OCI-LY7 (cell line): Measurements from ENCODE around the gene PRR5L. TPM values are rescaled to one million over a fixed set of nuclear protein-coding genes. Genes with fewer than 3 reads are reported as not detected.

Experiments used
- BruUV-seq: library from RNA; stranded (reverse); fragments of 400-500 nt; replicated peaks from 2 replicates; lab custom pipeline; 2021; lab: Mats Ljungman, UMichigan
- CTCF ChIA-PET: fragments of 300-600 bp; sonication (Branson Sonifier 250); formaldehyde crosslinking; loops from one replicate; lab custom pipeline; 2022; ENCODE audit warnings: antibody characterized with exemption; ENCODE audit not compliant: unreplicated experiment; lab: Charles Lee
- POLR2A ChIA-PET: fragments of 300-600 bp; sonication (Branson Sonifier 250); formaldehyde crosslinking; loops from one replicate; lab custom pipeline; 2022; ENCODE audit warnings: antibody characterized with exemption; lab: Charles Lee
- DNase-seq: peaks from one replicate; pipeline ENCODE4 v3.0.0-alpha.2; 2015; ENCODE audit warnings: low spot score
- H2AFZ ChIP-seq: fragments of 200-600 bp; sonication (generic), shearing (Covaris generic); 2 replicates; pipeline ENCODE4 v1.6.1; 2014; ENCODE audit warnings: mild to moderate bottlenecking, antibody characterized with exemption, low read length, moderate library complexity
- H3K27ac ChIP-seq: fragments of 200-600 bp; sonication (generic); 2 replicates; pipeline ENCODE4 v1.5.1; 2014; ENCODE audit warnings: mixed run types, low read depth, mild to moderate bottlenecking, moderate library complexity, low read length, inconsistent platforms; ENCODE audit not compliant: poor library complexity, severe bottlenecking
- H3K36me3 ChIP-seq: fragments of 200-600 bp; sonication (generic); 2 replicates; pipeline ENCODE4 v1.6.1; 2014; ENCODE audit warnings: mild to moderate bottlenecking, antibody characterized with exemption, low read length, moderate library complexity, mixed read lengths; ENCODE audit not compliant: insufficient read depth
- H3K4me1 ChIP-seq: fragments of 200-600 bp; sonication (generic); 2 replicates; pipeline ENCODE4 v1.5.1; 2014; ENCODE audit warnings: mild to moderate bottlenecking, low read length; ENCODE audit not compliant: insufficient read depth, poor library complexity, severe bottlenecking
- H3K4me2 ChIP-seq: fragments of 200-600 bp; sonication (generic); 2 replicates; pipeline ENCODE4 v1.6.1; 2014; ENCODE audit warnings: mild to moderate bottlenecking, low read length
- H3K4me3 ChIP-seq: fragments of 200-600 bp; sonication (generic); 2 replicates; pipeline ENCODE4 v1.5.1; 2014; ENCODE audit warnings: mild to moderate bottlenecking, low read depth, low read length; ENCODE audit not compliant: poor library complexity, severe bottlenecking
- H3K79me2 ChIP-seq: fragments of 200-600 bp; sonication (generic); 2 replicates; pipeline ENCODE4 v1.6.1; 2016; ENCODE audit warnings: low read depth, mild to moderate bottlenecking, low read length, moderate library complexity, mixed read lengths; ENCODE audit not compliant: insufficient read depth
- H3K9me2 ChIP-seq: fragments of 200-600 bp; sonication (generic); 2 replicates; pipeline ENCODE4 v1.6.1; 2016; ENCODE audit warnings: mild to moderate bottlenecking, low read length, mixed read lengths; ENCODE audit not compliant: insufficient read depth
- H3K9me3 ChIP-seq: fragments of 200-600 bp; sonication (generic); 2 replicates; pipeline ENCODE4 v1.6.1; 2014; ENCODE audit warnings: mild to moderate bottlenecking, mixed run types, low read length, mixed read lengths
- H4K20me1 ChIP-seq: fragments of 200-600 bp; sonication (generic); 2 replicates; pipeline ENCODE4 v1.6.1; 2014; ENCODE audit warnings: mild to moderate bottlenecking, antibody characterized with exemption, low read length, moderate library complexity, mixed read lengths; ENCODE audit not compliant: insufficient read depth
- EZH2phosphoT487 ChIP-seq: fragments of 200-600 bp; sonication (generic); IDR thresholded peaks from 2 replicates; pipeline ENCODE4 v1.6.1; 2018; ENCODE audit warnings: low read depth, borderline replicate concordance, mild to moderate bottlenecking, mixed run types, antibody characterized with exemption, low read length, moderate library complexity, mixed read lengths
- intact Hi-C: fragments of 100-400 bp; cut with micrococcal nuclease; formaldehyde crosslinking; loops from one replicate; pipeline ENCODE4 v1.10.0; 2022; ENCODE audit not compliant: unreplicated experiment
- total RNA-seq, 2 experiments: library from RNA; depleted of rRNA in 1 of 2; stranded (reverse); fragments of >200 nt in 1 of 2; shearing (Covaris generic) in 1 of 2; gene quantifications; 2 replicates each; pipeline ENCODE4 v1.2.3, GENCODE V29; 2014 to 2022
- TF ChIP-seq, protein P1 (sequence below): fragments of 200-600 bp; sonication (generic); conservative IDR thresholded peaks from 2 replicates; pipeline ENCODE4 v1.5.1; 2014; ENCODE audit warnings: mild to moderate bottlenecking, antibody characterized with exemption, low read length, moderate library complexity, mixed read lengths

Gene PRR5L
- total RNA-seq, 2 experiments from 2014 or later, result not detected

DNA sequence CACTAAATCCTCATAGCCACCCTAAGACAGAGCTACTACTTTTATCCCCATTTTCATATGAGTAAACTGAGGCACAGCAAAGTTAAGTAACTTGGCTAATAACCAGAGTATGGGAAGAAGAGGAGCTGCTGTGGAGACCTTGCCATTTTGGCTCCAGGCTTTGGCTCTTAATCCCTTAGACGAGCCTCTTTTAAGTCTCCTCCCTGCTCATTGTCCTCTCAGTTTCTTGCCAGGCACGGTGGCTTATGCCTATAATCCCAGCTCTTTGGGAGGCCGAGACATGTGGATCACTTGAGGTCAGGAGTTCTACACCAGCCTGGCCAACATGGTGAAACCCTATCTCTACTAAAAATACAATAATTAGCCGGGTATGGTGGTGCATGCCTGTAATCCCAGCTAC, 78.6 kb downstream of the PRR5L start:
- no peaks in the 10 kb centered on the region for H3K9me3 ChIP-seq
- no peak for DNase-seq
- H3K4me3 ChIP-seq, result no peak overlapping the region
- BruUV-seq, result no TSS peak
- no peak overlapping the region for H2AFZ ChIP-seq
- no peak overlapping the region for H3K27ac ChIP-seq
- ChIA-PET CTCF (no interaction called here), POLR2A (interaction anchor here (0.6 kb wide), 1 partner anchor 450 kb away, joined by 3 read pairs; no protein-coding TSS in a partner anchor)
- intact Hi-C loops, result no loop called here
- no peaks in the 10 kb centered on the region for H3K4me1 ChIP-seq
- no peaks in the 10 kb centered on the region for H3K79me2 ChIP-seq
- no peaks in the 10 kb centered on the region for H3K9me2 ChIP-seq
- no peaks in the 10 kb centered on the region for H3K36me3 ChIP-seq
- no peaks in the 10 kb centered on the region for H4K20me1 ChIP-seq
- no peak overlapping the region for H3K4me2 ChIP-seq
- TF ChIP-seq, protein P1, sequence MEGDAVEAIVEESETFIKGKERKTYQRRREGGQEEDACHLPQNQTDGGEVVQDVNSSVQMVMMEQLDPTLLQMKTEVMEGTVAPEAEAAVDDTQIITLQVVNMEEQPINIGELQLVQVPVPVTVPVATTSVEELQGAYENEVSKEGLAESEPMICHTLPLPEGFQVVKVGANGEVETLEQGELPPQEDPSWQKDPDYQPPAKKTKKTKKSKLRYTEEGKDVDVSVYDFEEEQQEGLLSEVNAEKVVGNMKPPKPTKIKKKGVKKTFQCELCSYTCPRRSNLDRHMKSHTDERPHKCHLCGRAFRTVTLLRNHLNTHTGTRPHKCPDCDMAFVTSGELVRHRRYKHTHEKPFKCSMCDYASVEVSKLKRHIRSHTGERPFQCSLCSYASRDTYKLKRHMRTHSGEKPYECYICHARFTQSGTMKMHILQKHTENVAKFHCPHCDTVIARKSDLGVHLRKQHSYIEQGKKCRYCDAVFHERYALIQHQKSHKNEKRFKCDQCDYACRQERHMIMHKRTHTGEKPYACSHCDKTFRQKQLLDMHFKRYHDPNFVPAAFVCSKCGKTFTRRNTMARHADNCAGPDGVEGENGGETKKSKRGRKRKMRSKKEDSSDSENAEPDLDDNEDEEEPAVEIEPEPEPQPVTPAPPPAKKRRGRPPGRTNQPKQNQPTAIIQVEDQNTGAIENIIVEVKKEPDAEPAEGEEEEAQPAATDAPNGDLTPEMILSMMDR, result no peak
- TF ChIP-seq EZH2phosphoT487, result no peak

- intact Hi-C loops, result no loop called here
- no peaks in the 10 kb centered on the region for H3K4me1 ChIP-seq
- H3K27ac ChIP-seq, result no peak overlapping the region
- H2AFZ ChIP-seq, result no peak overlapping the region
- no TSS peak for BruUV-seq
- ChIA-PET POLR2A (no interaction called here), CTCF (no interaction called here)
- TF ChIP-seq, protein P1, result no peak
- TF ChIP-seq EZH2phosphoT487, result no peak
- no peak for DNase-seq
- H3K79me2 ChIP-seq, result no peaks in the 10 kb centered on the region
- no peaks in the 10 kb centered on the region for H3K9me3 ChIP-seq
- H3K36me3 ChIP-seq, result no peaks in the 10 kb centered on the region
- no peaks in the 10 kb centered on the region for H4K20me1 ChIP-seq
- no peaks in the 10 kb centered on the region for H3K9me2 ChIP-seq
- H3K4me3 ChIP-seq, result no peak overlapping the region
- no peak overlapping the region for H3K4me2 ChIP-seq
Observed at GRCh38 chr11:36375353-36376008, 79.4 kb downstream of the PRR5L start.
